HepG2 (cell line): ENCODE measurements around the gene MAN1A1. TPM values are rescaled to one million over a fixed set of nuclear protein-coding genes. Genes with fewer than 3 reads are reported as not detected.
A peak's percentile ranks its signal among the peaks of the same experiment; 100 is the strongest.

Experiments used
- ATF7 ChIP-seq, 2 experiments: fragments of 450-650 bp in 1 of 2; sonication (generic) in 1 of 2; formaldehyde crosslinking in 1 of 2; IDR thresholded peaks; 2 replicates each; pipeline versions ENCODE4 v1.4.0 to v1.6.1; 2016 to 2020; ENCODE audit warnings: antibody characterized with exemption in 1 of 2, mild to moderate bottlenecking in 1 of 2, missing genetic modification reagents in 1 of 2
- EED ChIP-seq: sonication (generic); formaldehyde crosslinking; IDR thresholded peaks from 2 replicates; pipeline ENCODE4 v1.5.0; 2020; ENCODE audit warnings: mild to moderate bottlenecking, missing genetic modification reagents
- EP300 ChIP-seq, 3 experiments: sonication (generic) in 1 of 3; formaldehyde crosslinking in 1 of 3; IDR thresholded peaks; 2 replicates each; pipeline versions ENCODE4 v1.5.1 to v1.6.1; 2011 to 2020; ENCODE audit warnings: low read depth in 2 of 3, low read length in 2 of 3, borderline replicate concordance in 1 of 3, improper control_type of control experiment in 1 of 3, mild to moderate bottlenecking in 1 of 3, missing genetic modification reagents in 1 of 3, moderate library complexity in 1 of 3
- FOSL1 ChIP-seq: sonication (generic); formaldehyde crosslinking; IDR thresholded peaks from 2 replicates; pipeline ENCODE4 v1.9.0; 2021; ENCODE audit warnings: missing genetic modification reagents, borderline replicate concordance
- HHEX ChIP-seq: IDR thresholded peaks from 2 replicates; pipeline ENCODE4 v1.6.1; 2016; ENCODE audit warnings: control low read depth
- HMG20B ChIP-seq: conservative IDR thresholded peaks from 2 replicates; pipeline ENCODE4 v1.6.1; 2016; ENCODE audit warnings: missing genetic modification reagents, missing compliant biosample characterization
- KDM4B ChIP-seq: sonication (generic); formaldehyde crosslinking; IDR thresholded peaks from 2 replicates; pipeline ENCODE4 v1.4.0; 2020; ENCODE audit warnings: missing genetic modification reagents
- KLF6 ChIP-seq: IDR thresholded peaks from 2 replicates; pipeline ENCODE4 v1.8.0; 2016; ENCODE audit warnings: missing biosample characterization, missing genetic modification reagents
- MBD4 ChIP-seq: IDR thresholded peaks from 2 replicates; pipeline ENCODE4 v1.6.1; 2012; ENCODE audit warnings: low read length, inconsistent platforms, borderline replicate concordance
- NCOA1 ChIP-seq: sonication (generic); formaldehyde crosslinking; IDR thresholded peaks from 2 replicates; pipeline ENCODE4 v1.9.0; 2021; ENCODE audit warnings: missing genetic modification reagents
- NCOA2 ChIP-seq: sonication (generic); formaldehyde crosslinking; IDR thresholded peaks from 2 replicates; pipeline ENCODE4 v1.8.0; 2022; ENCODE audit warnings: inconsistent platforms
- NR2C2 ChIP-seq: sonication (generic); formaldehyde crosslinking; IDR thresholded peaks from 2 replicates; pipeline ENCODE4 v1.4.0; 2020; ENCODE audit warnings: missing genetic modification reagents, mild to moderate bottlenecking, moderate library complexity, borderline replicate concordance
- NR2F6 ChIP-seq, 2 experiments: IDR thresholded peaks; 2 replicates each; pipeline ENCODE4 v1.6.1; 2016; ENCODE audit warnings: antibody characterized with exemption in 1 of 2, mild to moderate bottlenecking in 1 of 2
- NRL ChIP-seq: sonication (generic); formaldehyde crosslinking; IDR thresholded peaks from 2 replicates; pipeline ENCODE4 v1.5.0; 2020; ENCODE audit warnings: missing genetic modification reagents, mild to moderate bottlenecking, moderate library complexity, borderline replicate concordance
- POLR2AphosphoS2 ChIP-seq: IDR thresholded peaks from 2 replicates; pipeline ENCODE4 v1.6.1; 2011; ENCODE audit warnings: low read depth, low read length, improper control_type of control experiment
- PRMT3 ChIP-seq: sonication (generic); formaldehyde crosslinking; IDR thresholded peaks from 2 replicates; pipeline ENCODE4 v1.8.1; 2022; ENCODE audit warnings: low read depth, mild to moderate bottlenecking, moderate library complexity, missing genetic modification reagents, borderline replicate concordance
- RAD51 ChIP-seq: fragments of 450-650 bp; IDR thresholded peaks from 2 replicates; pipeline ENCODE4 v1.6.1; 2016; ENCODE audit warnings: borderline replicate concordance
- RARA ChIP-seq: IDR thresholded peaks from 2 replicates; pipeline ENCODE4 v1.6.1; 2016; ENCODE audit warnings: missing genetic modification reagents, missing compliant biosample characterization
- SAP130 ChIP-seq: IDR thresholded peaks from 2 replicates; pipeline ENCODE4 v1.6.1; 2016; ENCODE audit warnings: low read depth
- SMAD3 ChIP-seq: sonication (generic); formaldehyde crosslinking; IDR thresholded peaks from 2 replicates; pipeline ENCODE4 v1.4.0; 2020; ENCODE audit warnings: missing genetic modification reagents
- SMC3 ChIP-seq: IDR thresholded peaks from 2 replicates; pipeline ENCODE4 v1.6.1; 2011; ENCODE audit warnings: low read length, improper control_type of control experiment
- TEF ChIP-seq: sonication (generic); formaldehyde crosslinking; IDR thresholded peaks from 2 replicates; pipeline ENCODE4 v1.5.0; 2020; ENCODE audit warnings: missing genetic modification reagents
- ZFP36L2 ChIP-seq: sonication (generic); formaldehyde crosslinking; IDR thresholded peaks from 2 replicates; pipeline ENCODE4 v1.4.0; 2020; ENCODE audit warnings: missing genetic modification reagents
- ZFP82 ChIP-seq: sonication (generic); formaldehyde crosslinking; IDR thresholded peaks from 2 replicates; pipeline ENCODE4 v1.5.1; 2020; ENCODE audit warnings: mild to moderate bottlenecking, missing genetic modification reagents, borderline replicate concordance
- ZKSCAN8 ChIP-seq: IDR thresholded peaks from 2 replicates; pipeline ENCODE4 v1.6.1; 2016; ENCODE audit warnings: borderline replicate concordance, missing genetic modification reagents, missing compliant biosample characterization
- ZNF143 ChIP-seq: sonication (generic); formaldehyde crosslinking; IDR thresholded peaks from 2 replicates; pipeline ENCODE4 v1.4.0; 2020; ENCODE audit warnings: missing genetic modification reagents
- ZNF589 ChIP-seq: sonication (generic); formaldehyde crosslinking; conservative IDR thresholded peaks from 2 replicates; pipeline ENCODE4 v1.8.0; 2022; ENCODE audit warnings: mild to moderate bottlenecking, moderate library complexity, missing genetic modification reagents
- ZNF747 ChIP-seq: sonication (generic); formaldehyde crosslinking; IDR thresholded peaks from 2 replicates; pipeline ENCODE4 v1.8.1; 2023; ENCODE audit warnings: missing genetic modification reagents, mild to moderate bottlenecking, borderline replicate concordance
- polyA plus RNA-seq, 8 experiments: library from polyadenylated mRNA; depleted of rRNA in 3 of 8; stranded (reverse) in 7 of 8; unstranded in 1 of 8; fragments of >200 nt; fragmentation: Illumina TruSeq in 4 of 8; extraction: Trizol in 4 of 8; gene quantifications; 2 replicates each; pipeline versions ENCODE4 v1.2.1 to v1.2.3, GENCODE V29; 2011 to 2016; ENCODE audit warnings: low read depth in 4 of 8, missing spikeins in 1 of 8, mixed read lengths in 1 of 8; ENCODE audit not compliant: insufficient read depth in 1 of 8
- total RNA-seq, 5 experiments: library from RNA; depleted of rRNA; stranded (reverse); fragments of >200 nt; fragmentation: Illumina TruSeq; extraction: Trizol; gene quantifications; 2 replicates each; pipeline ENCODE4 v1.2.3, GENCODE V29; 2016; ENCODE audit warnings: low read depth in 1 of 5
- TF ChIP-seq, protein P1 (sequence below): sonication (generic); formaldehyde crosslinking; IDR thresholded peaks from 2 replicates; pipeline ENCODE4 v1.5.1; 2020; ENCODE audit warnings: missing genetic modification reagents, mild to moderate bottlenecking, borderline replicate concordance
- TF ChIP-seq, protein P2 (sequence below): sonication (generic); formaldehyde crosslinking; IDR thresholded peaks from 2 replicates; pipeline ENCODE4 v1.4.0; 2020; ENCODE audit warnings: missing genetic modification reagents

The MAN1A1 gene
- total and polyA plus RNA-seq, 2 of the 13 experiments (the other 11 are each of a cell fraction or from before 2014, with no cell fraction given) = 156 to 236 TPM

DNA sequence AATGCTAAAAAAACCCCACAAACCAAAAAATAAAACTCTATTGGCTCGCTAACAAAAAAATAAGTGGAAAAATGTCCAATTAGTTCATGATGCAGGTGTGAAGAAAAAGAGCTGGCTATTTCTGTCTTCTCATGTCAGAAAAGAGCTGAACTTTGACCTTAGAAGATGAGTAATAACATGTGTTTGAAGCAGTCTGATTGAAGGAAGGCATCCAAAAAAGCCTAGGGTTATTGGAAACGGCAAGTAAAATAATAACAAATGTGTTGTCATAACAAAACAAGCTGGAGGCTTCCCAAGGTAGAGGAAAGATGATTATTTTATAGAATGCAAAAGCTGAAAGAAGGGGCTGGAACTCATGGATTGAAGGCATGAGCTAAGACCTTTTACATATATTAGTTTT, 176.7 kb downstream of the MAN1A1 start (continued):
- TF ChIP-seq MBD4 = no peak
- 0 out of 2 replicates have a peak, but pooled peaks have one; percentile 2 for TF ChIP-seq KLF6 (CRISPR knock-in tag)
- TF ChIP-seq ZFP82 = no peak
- TF ChIP-seq, protein P1, sequence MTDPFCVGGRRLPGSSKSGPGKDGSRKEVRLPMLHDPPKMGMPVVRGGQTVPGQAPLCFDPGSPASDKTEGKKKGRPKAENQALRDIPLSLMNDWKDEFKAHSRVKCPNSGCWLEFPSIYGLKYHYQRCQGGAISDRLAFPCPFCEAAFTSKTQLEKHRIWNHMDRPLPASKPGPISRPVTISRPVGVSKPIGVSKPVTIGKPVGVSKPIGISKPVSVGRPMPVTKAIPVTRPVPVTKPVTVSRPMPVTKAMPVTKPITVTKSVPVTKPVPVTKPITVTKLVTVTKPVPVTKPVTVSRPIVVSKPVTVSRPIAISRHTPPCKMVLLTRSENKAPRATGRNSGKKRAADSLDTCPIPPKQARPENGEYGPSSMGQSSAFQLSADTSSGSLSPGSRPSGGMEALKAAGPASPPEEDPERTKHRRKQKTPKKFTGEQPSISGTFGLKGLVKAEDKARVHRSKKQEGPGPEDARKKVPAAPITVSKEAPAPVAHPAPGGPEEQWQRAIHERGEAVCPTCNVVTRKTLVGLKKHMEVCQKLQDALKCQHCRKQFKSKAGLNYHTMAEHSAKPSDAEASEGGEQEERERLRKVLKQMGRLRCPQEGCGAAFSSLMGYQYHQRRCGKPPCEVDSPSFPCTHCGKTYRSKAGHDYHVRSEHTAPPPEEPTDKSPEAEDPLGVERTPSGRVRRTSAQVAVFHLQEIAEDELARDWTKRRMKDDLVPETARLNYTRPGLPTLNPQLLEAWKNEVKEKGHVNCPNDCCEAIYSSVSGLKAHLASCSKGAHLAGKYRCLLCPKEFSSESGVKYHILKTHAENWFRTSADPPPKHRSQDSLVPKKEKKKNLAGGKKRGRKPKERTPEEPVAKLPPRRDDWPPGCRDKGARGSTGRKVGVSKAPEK (CRISPR knock-in tag) = no peak
- TF ChIP-seq NCOA2 (CRISPR knock-in tag) = 0 out of 2 replicates have a peak, but pooled peaks have one; percentile 35
- TF ChIP-seq NR2F6 (IDR thresholded peaks at IDR 0.05) = peak; percentile 74
- peak; percentile 76 for TF ChIP-seq NR2F6 (CRISPR knock-in tag; IDR thresholded peaks at IDR 0.05)
- no peak for TF ChIP-seq SMC3
- no peak for TF ChIP-seq ZFP36L2 (CRISPR knock-in tag)
- no peak for TF ChIP-seq HMG20B (CRISPR knock-in tag)
- 0 out of 2 replicates have a peak, but pooled peaks have one; percentile 17 for TF ChIP-seq SMAD3
- TF ChIP-seq NRL (CRISPR knock-in tag) = no peak
- TF ChIP-seq SAP130 (CRISPR knock-in tag) = no peak; the same call in 1 of the 2 replicates
- no peak for TF ChIP-seq ZNF747 (CRISPR knock-in tag)
- TF ChIP-seq, protein P2, sequence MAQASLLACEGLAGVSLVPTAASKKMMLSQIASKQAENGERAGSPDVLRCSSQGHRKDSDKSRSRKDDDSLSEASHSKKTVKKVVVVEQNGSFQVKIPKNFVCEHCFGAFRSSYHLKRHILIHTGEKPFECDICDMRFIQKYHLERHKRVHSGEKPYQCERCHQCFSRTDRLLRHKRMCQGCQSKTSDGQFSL (CRISPR knock-in tag) = no peak
- TF ChIP-seq TEF = no peak
- no peak for TF ChIP-seq ATF7 (IDR thresholded peaks at IDR 0.05)
- no peak for TF ChIP-seq ATF7 (CRISPR knock-in tag; IDR thresholded peaks at IDR 0.05)
- no peak for TF ChIP-seq NCOA1
- no peak for TF ChIP-seq POLR2AphosphoS2
- TF ChIP-seq ZNF143 (CRISPR knock-in tag) = no peak
- 0 out of 2 replicates have a peak, but pooled peaks have one; percentile 30 for TF ChIP-seq RARA (CRISPR knock-in tag)
- no peak for TF ChIP-seq ZKSCAN8
- TF ChIP-seq EP300 (IDR thresholded peaks at IDR 0.05; ENCODE audit: low read depth in 2 of 2, low read length in 2 of 2) = peak in 1 of 2 experiments; percentile 39; a peak in 1 of 4 replicates
- no peak; the same call in 1 of the 2 replicates for TF ChIP-seq EP300 (CRISPR knock-in tag; IDR thresholded peaks at IDR 0.05; ENCODE audit: borderline replicate concordance)
- TF ChIP-seq EED = no peak
- TF ChIP-seq NR2C2 = peak; percentile 79
- no peak for TF ChIP-seq ZNF589 (CRISPR knock-in tag)
- TF ChIP-seq RAD51 = no peak
- TF ChIP-seq KDM4B (CRISPR knock-in tag) = no peak
- no peak for TF ChIP-seq PRMT3 (CRISPR knock-in tag)
- TF ChIP-seq FOSL1 (CRISPR knock-in tag) = 0 out of 2 replicates have a peak, but pooled peaks have one; percentile 44
- no peak for TF ChIP-seq HHEX (CRISPR knock-in tag)
